ENCODE results near the gene DNAJC3. TPM values are rescaled to one million over a fixed set of nuclear protein-coding genes. Genes with fewer than 3 reads are reported as not detected.
"Not testable (repeated sequence)": the region's sequence is repeated elsewhere in the genome, so short reads cannot be mapped to it uniquely, and the experiment has no call there.

The DNAJC3 gene
- total and polyA plus RNA-seq, 2 experiments from 2014 or later = 27.1 to 91.4 TPM

DNA sequence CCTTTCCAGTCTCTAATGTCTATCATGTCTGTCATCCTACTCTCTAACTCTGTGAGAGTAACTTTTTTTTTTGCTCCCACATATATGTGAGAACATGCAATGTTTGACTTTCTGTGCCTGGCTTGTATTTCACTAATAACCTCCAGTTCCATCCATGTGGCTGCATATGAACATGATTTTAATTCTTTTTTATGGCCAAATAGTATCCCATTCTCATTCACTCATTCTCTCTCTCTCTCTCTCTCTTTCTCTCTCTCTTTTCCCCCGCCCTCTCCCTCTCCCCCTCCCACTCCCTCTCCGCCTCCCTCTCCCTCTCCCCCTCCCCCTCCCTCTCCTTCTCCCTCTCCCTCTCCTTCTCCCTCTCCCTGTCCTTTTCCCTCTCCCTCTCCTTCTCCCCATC is 52.0 kb downstream of the DNAJC3 start:
- TF ChIP-seq EZH2 (IDR thresholded peaks at IDR 0.05; ENCODE audit: borderline replicate concordance) (no peak), CTCF (IDR thresholded peaks at IDR 0.05; ENCODE audit: poor library complexity) (no peak), EZH2phosphoT487 (IDR thresholded peaks at IDR 0.05; ENCODE audit: low read depth, severe bottlenecking, unreplicated experiment) (no peak)
- DNase-seq (ENCODE audit: low spot score) = no peak
- Histone ChIP-seq H3K79me2 (peaks cover 69% of the 10 kb centered on the region), H3K4me2 (no peak overlapping the region), H3K9me3 (ENCODE audit: low read depth) (peaks cover 13% of the 10 kb centered on the region), H3K27me3 (no peaks in the 10 kb centered on the region), H3K27ac (no peak overlapping the region), H3K4me1 (ENCODE audit: insufficient read depth) (no peaks in the 10 kb centered on the region), H3K9me2 (replicated peaks; ENCODE audit: insufficient read depth) (no peaks in the 10 kb centered on the region), H3K4me3 (no peak overlapping the region), H2AFZ (no peak overlapping the region), H4K20me1 (ENCODE audit: insufficient read depth, poor library complexity, severe bottlenecking) (peaks cover 5% of the 10 kb centered on the region), H3K36me3 (replicated peaks; ENCODE audit: insufficient read depth, low read depth) (peaks cover 4% of the 10 kb centered on the region)
- WGBS (ENCODE audit: low lambda C conversion rate, missing lambda C conversion rate) = no CpG with 5 or more reads among the region's 2 CpGs

DNA sequence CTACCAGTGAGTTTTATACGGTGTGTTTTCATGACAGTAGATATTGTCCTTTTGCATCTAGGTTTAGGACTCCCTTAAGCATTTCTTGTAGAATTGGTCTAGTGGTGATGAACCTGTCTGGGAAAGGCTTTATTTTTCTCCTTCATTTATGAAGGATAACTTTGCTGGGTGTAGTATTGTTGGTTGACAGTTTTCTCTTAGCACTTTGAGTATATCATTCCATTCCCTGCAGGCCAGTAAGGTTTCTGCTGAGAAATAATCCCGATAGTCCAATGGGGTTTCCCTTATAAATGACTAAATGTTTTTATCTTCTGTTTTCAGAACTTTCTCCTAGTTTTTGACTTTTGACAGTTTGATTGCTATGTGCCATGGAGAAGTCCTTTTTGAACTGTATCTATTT is 57.2 kb downstream of the DNAJC3 start:
- H3K4me2 ChIP-seq = no peak overlapping the region
- 98% methylated on average over 2 of the region's 2 CpGs for WGBS (ENCODE audit: low lambda C conversion rate, missing lambda C conversion rate)
- H3K4me3 ChIP-seq = no peak overlapping the region
- no peaks in the 10 kb centered on the region for H3K36me3 ChIP-seq (replicated peaks; ENCODE audit: insufficient read depth, low read depth)
- H3K9me2 ChIP-seq (replicated peaks; ENCODE audit: insufficient read depth) = no peaks in the 10 kb centered on the region
- H3K9me3 ChIP-seq (ENCODE audit: low read depth) = peaks cover 19% of the 10 kb centered on the region
- no peak overlapping the region for H2AFZ ChIP-seq
- no peaks in the 10 kb centered on the region for H4K20me1 ChIP-seq (ENCODE audit: insufficient read depth, poor library complexity, severe bottlenecking)
- no peak for DNase-seq (ENCODE audit: low spot score)
- H3K4me1 ChIP-seq (ENCODE audit: insufficient read depth) = no peaks in the 10 kb centered on the region
- no peak overlapping the region for H3K27ac ChIP-seq
- TF ChIP-seq EZH2phosphoT487 (IDR thresholded peaks at IDR 0.05; ENCODE audit: low read depth, severe bottlenecking, unreplicated experiment) (no peak), CTCF (IDR thresholded peaks at IDR 0.05; ENCODE audit: poor library complexity) (no peak), EZH2 (IDR thresholded peaks at IDR 0.05; ENCODE audit: borderline replicate concordance) (no peak)
- H3K79me2 ChIP-seq = peaks cover 51% of the 10 kb centered on the region
- H3K27me3 ChIP-seq = no peaks in the 10 kb centered on the region

DNA sequence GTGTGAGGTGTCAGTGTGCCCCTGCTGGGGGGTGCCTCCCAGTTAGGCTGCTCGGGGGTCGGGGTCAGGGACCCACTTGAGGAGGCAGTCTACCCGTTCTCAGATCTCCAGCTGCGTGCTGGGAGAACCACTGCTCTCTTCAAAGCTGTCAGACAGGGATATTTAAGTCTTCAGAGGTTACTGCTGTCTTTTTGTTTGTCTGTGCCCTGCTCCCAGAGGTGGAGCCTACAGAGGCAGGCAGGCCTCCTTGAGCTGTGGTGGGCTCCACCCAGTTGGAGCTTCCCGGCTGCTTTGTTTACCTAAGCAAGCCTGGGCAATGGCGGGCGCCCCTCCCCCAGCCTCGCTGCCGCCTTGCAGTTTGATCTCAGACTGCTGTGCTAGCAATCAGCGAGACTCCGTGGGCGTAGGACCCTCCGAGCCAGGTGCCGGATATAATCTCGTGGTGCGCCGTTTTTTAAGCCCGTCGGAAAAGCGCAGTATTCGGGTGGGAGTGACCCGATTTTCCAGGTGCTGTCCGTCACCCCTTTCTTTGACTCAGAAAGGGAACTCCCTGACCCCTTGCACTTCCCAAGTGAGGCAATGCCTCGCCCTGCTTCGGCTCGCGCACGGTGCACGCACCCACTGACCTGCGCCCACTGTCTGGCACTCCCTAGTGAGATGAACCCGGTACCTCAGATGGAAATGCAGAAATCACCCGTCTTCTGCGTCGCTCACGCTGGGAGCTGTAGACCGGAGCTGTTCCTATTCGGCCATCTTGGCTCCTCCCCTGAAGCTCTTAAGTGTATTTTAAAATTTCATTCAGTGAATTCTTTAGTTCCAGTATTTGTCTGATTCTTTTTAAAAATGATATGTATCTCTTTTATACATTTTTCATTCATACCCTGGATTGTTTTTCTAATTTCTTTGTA is 63.4 kb downstream of the DNAJC3 start:
- not testable (repeated sequence) for H3K36me3 ChIP-seq (replicated peaks; ENCODE audit: insufficient read depth, low read depth); H3K9me3 ChIP-seq (ENCODE audit: low read depth); H3K4me3 ChIP-seq; H3K27me3 ChIP-seq; H3K4me1 ChIP-seq (ENCODE audit: insufficient read depth); H2AFZ ChIP-seq; H3K9me2 ChIP-seq (replicated peaks; ENCODE audit: insufficient read depth); H3K27ac ChIP-seq; DNase-seq (ENCODE audit: low spot score)
- 52% methylated on average over 10 of the region's 37 CpGs for WGBS (ENCODE audit: low lambda C conversion rate, missing lambda C conversion rate)
- H3K79me2 ChIP-seq = peaks cover 46% of the 10 kb centered on the region
- peaks cover 10% of the 10 kb centered on the region for H4K20me1 ChIP-seq (ENCODE audit: insufficient read depth, poor library complexity, severe bottlenecking)
- peak overlapping the region; percentile 16 for H3K4me2 ChIP-seq

DNA sequence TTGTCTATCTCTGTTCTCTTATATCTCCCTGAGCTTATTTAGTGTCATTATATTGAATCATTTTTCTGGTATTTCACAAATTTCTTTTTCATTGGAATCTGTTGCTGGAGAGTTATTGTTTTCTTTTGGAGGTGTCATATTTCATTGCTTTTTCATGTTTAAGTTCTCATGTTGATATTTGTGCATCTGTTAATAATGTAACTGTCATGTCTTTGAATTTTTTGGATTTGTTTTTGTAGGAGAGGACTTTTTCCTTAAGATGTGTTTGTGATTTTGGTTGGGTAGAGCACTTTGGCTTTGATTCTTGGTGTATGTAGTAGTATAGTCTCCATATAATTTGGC is 64.0 kb downstream of the DNAJC3 start:
- peak overlapping the region; percentile 16 for H3K4me2 ChIP-seq
- peaks cover 50% of the 10 kb centered on the region for H3K79me2 ChIP-seq
- no peaks in the 10 kb centered on the region for H3K36me3 ChIP-seq (replicated peaks; ENCODE audit: insufficient read depth, low read depth)
- no peak overlapping the region for H2AFZ ChIP-seq
- DNase-seq (ENCODE audit: low spot score) = no peak
- H3K9me3 ChIP-seq (ENCODE audit: low read depth) = no peaks in the 10 kb centered on the region
- TF ChIP-seq CTCF (IDR thresholded peaks at IDR 0.05; ENCODE audit: poor library complexity) (no peak), EZH2 (IDR thresholded peaks at IDR 0.05; ENCODE audit: borderline replicate concordance) (no peak), EZH2phosphoT487 (IDR thresholded peaks at IDR 0.05; ENCODE audit: low read depth, severe bottlenecking, unreplicated experiment) (no peak)
- H4K20me1 ChIP-seq (ENCODE audit: insufficient read depth, poor library complexity, severe bottlenecking) = peaks cover 10% of the 10 kb centered on the region
- H3K27me3 ChIP-seq = no peaks in the 10 kb centered on the region
- no peak overlapping the region for H3K27ac ChIP-seq
- H3K9me2 ChIP-seq (replicated peaks; ENCODE audit: insufficient read depth) = no peaks in the 10 kb centered on the region
- H3K4me1 ChIP-seq (ENCODE audit: insufficient read depth) = no peaks in the 10 kb centered on the region
- H3K4me3 ChIP-seq = no peak overlapping the region
